ENCODE measurements around the gene UROC1.

UROC1 gene

GRCh38 chr3:126550488-126551051 is 33.0 kb upstream of the UROC1 start:
- no CpG with 5 or more reads among the region's 11 CpGs for WGBS (ENCODE audit: extremely low coverage, insufficient coverage, insufficient read length)
- Histone ChIP-seq H3K27ac (ENCODE audit: low read depth, low read length) (no peak overlapping the region), H3K18ac (ENCODE audit: low read length) (no peak overlapping the region), H2AFZ (ENCODE audit: insufficient read depth, low read length, poor library complexity) (no peak overlapping the region), H3K14ac (ENCODE audit: low read length) (no peak overlapping the region), H2BK5ac (ENCODE audit: low read depth, low read length, poor library complexity) (no peak overlapping the region), H4K8ac (ENCODE audit: low read depth, low read length) (no peak overlapping the region), H3K27me3 (ENCODE audit: insufficient read depth, low read length) (no peaks in the 10 kb centered on the region), H2BK12ac (ENCODE audit: low read length) (no peak overlapping the region), H3K79me1 (ENCODE audit: low read length) (no peaks in the 10 kb centered on the region), H4K12ac (ENCODE audit: low read depth, low read length) (no peak overlapping the region), H3K79me2 (ENCODE audit: control insufficient read depth, insufficient read depth, low read length, poor library complexity) (no peaks in the 10 kb centered on the region), H3K9ac (ENCODE audit: low read length) (no peak overlapping the region), H3K4me3 (ENCODE audit: low read depth, low read length) (no peak overlapping the region), H3K9me3 (ENCODE audit: insufficient read depth, low read depth, low read length) (no peaks in the 10 kb centered on the region), H3K4me1 (ENCODE audit: control insufficient read depth in 1 of 2, insufficient read depth in 2 of 2, low read length in 2 of 2) (no peaks in the 10 kb centered on the region), H3K4ac (ENCODE audit: low read depth, low read length) (no peak overlapping the region), H3K23ac (ENCODE audit: low read length) (no peak overlapping the region), H4K91ac (ENCODE audit: low read depth, low read length) (no peak overlapping the region), H3K36me3 (ENCODE audit: control insufficient read depth in 1 of 2, insufficient read depth in 2 of 2, low read length in 2 of 2) (no peaks in the 10 kb centered on the region), H3K4me2 (ENCODE audit: low read length) (no peak overlapping the region), H2AK5ac (ENCODE audit: low read length) (no peak overlapping the region), H2BK120ac (ENCODE audit: insufficient read depth, low read length, poor library complexity) (no peak overlapping the region)
- no peak for DNase-seq

- Histone ChIP-seq H3K4ac (ENCODE audit: low read depth, low read length) (no peak overlapping the region), H3K9me3 (ENCODE audit: insufficient read depth, low read depth, low read length) (no peaks in the 10 kb centered on the region), H4K12ac (ENCODE audit: low read depth, low read length) (no peak overlapping the region), H3K36me3 (ENCODE audit: control insufficient read depth in 1 of 2, insufficient read depth in 2 of 2, low read length in 2 of 2) (no peaks in the 10 kb centered on the region), H3K4me3 (ENCODE audit: low read depth, low read length) (no peak overlapping the region), H3K18ac (ENCODE audit: low read length) (no peak overlapping the region), H3K9ac (ENCODE audit: low read length) (no peak overlapping the region), H3K27ac (ENCODE audit: low read depth, low read length) (no peak overlapping the region), H2AFZ (ENCODE audit: insufficient read depth, low read length, poor library complexity) (no peak overlapping the region), H2AK5ac (ENCODE audit: low read length) (no peak overlapping the region), H4K8ac (ENCODE audit: low read depth, low read length) (no peak overlapping the region), H3K27me3 (ENCODE audit: insufficient read depth, low read length) (no peaks in the 10 kb centered on the region), H2BK12ac (ENCODE audit: low read length) (no peak overlapping the region), H3K4me1 (ENCODE audit: control insufficient read depth in 1 of 2, insufficient read depth in 2 of 2, low read length in 2 of 2) (no peaks in the 10 kb centered on the region), H3K79me1 (ENCODE audit: low read length) (no peaks in the 10 kb centered on the region), H2BK120ac (ENCODE audit: insufficient read depth, low read length, poor library complexity) (no peak overlapping the region), H3K14ac (ENCODE audit: low read length) (no peak overlapping the region), H4K91ac (ENCODE audit: low read depth, low read length) (no peak overlapping the region), H3K4me2 (ENCODE audit: low read length) (no peak overlapping the region), H2BK5ac (ENCODE audit: low read depth, low read length, poor library complexity) (no peak overlapping the region), H3K23ac (ENCODE audit: low read length) (no peak overlapping the region), H3K79me2 (ENCODE audit: control insufficient read depth, insufficient read depth, low read length, poor library complexity) (no peaks in the 10 kb centered on the region)
- no peak for DNase-seq
- WGBS (ENCODE audit: extremely low coverage, insufficient coverage, insufficient read length), result no CpG with 5 or more reads among the region's 12 CpGs
Measured at GRCh38 chr3:126549861-126550487, 32.4 kb upstream of the UROC1 start.

GRCh38 chr3:126548556-126549466 is 31.2 kb upstream of the UROC1 start:
- WGBS (ENCODE audit: extremely low coverage, insufficient coverage, insufficient read length), result no CpG with 5 or more reads among the region's 9 CpGs

GRCh38 chr3:126547721-126548120 is 30.1 kb upstream of the UROC1 start:
- WGBS (ENCODE audit: extremely low coverage, insufficient coverage, insufficient read length), result no CpG with 5 or more reads among the region's 1 CpG
- Histone ChIP-seq H3K23ac (ENCODE audit: low read length) (no peak overlapping the region), H2AK5ac (ENCODE audit: low read length) (no peak overlapping the region)

More at GRCh38 chr3:126548556-126549466, 31.2 kb upstream of the UROC1 start:
- Histone ChIP-seq H3K4me2 (ENCODE audit: low read length) (no peak overlapping the region), H3K79me1 (ENCODE audit: low read length) (no peaks in the 10 kb centered on the region), H3K4me1 (ENCODE audit: control insufficient read depth in 1 of 2, insufficient read depth in 2 of 2, low read length in 2 of 2) (no peaks in the 10 kb centered on the region), H3K27me3 (ENCODE audit: insufficient read depth, low read length) (no peaks in the 10 kb centered on the region), H3K9ac (ENCODE audit: low read length) (no peak overlapping the region), H3K14ac (ENCODE audit: low read length) (no peak overlapping the region), H3K18ac (ENCODE audit: low read length) (no peak overlapping the region), H2AFZ (ENCODE audit: insufficient read depth, low read length, poor library complexity) (no peak overlapping the region), H3K4ac (ENCODE audit: low read depth, low read length) (no peak overlapping the region), H3K27ac (ENCODE audit: low read depth, low read length) (no peak overlapping the region), H3K36me3 (ENCODE audit: control insufficient read depth in 1 of 2, insufficient read depth in 2 of 2, low read length in 2 of 2) (no peaks in the 10 kb centered on the region), H2BK120ac (ENCODE audit: insufficient read depth, low read length, poor library complexity) (no peak overlapping the region), H3K79me2 (ENCODE audit: control insufficient read depth, insufficient read depth, low read length, poor library complexity) (no peaks in the 10 kb centered on the region), H2BK12ac (ENCODE audit: low read length) (no peak overlapping the region), H4K91ac (ENCODE audit: low read depth, low read length) (no peak overlapping the region), H4K12ac (ENCODE audit: low read depth, low read length) (no peak overlapping the region), H4K8ac (ENCODE audit: low read depth, low read length) (no peak overlapping the region), H3K23ac (ENCODE audit: low read length) (no peak overlapping the region), H2BK5ac (ENCODE audit: low read depth, low read length, poor library complexity) (no peak overlapping the region), H3K4me3 (ENCODE audit: low read depth, low read length) (no peak overlapping the region), H2AK5ac (ENCODE audit: low read length) (no peak overlapping the region), H3K9me3 (ENCODE audit: insufficient read depth, low read depth, low read length) (no peaks in the 10 kb centered on the region)
- no peak for DNase-seq

More at GRCh38 chr3:126547721-126548120, 30.1 kb upstream of the UROC1 start:
- Histone ChIP-seq H3K79me1 (ENCODE audit: low read length) (no peaks in the 10 kb centered on the region), H3K27me3 (ENCODE audit: insufficient read depth, low read length) (no peaks in the 10 kb centered on the region), H3K14ac (ENCODE audit: low read length) (no peak overlapping the region), H3K27ac (ENCODE audit: low read depth, low read length) (no peak overlapping the region), H2BK5ac (ENCODE audit: low read depth, low read length, poor library complexity) (no peak overlapping the region), H2BK120ac (ENCODE audit: insufficient read depth, low read length, poor library complexity) (no peak overlapping the region), H3K9ac (ENCODE audit: low read length) (no peak overlapping the region), H3K9me3 (ENCODE audit: insufficient read depth, low read depth, low read length) (no peaks in the 10 kb centered on the region), H2AFZ (ENCODE audit: insufficient read depth, low read length, poor library complexity) (no peak overlapping the region), H3K4me1 (ENCODE audit: control insufficient read depth in 1 of 2, insufficient read depth in 2 of 2, low read length in 2 of 2) (no peaks in the 10 kb centered on the region), H3K36me3 (ENCODE audit: control insufficient read depth in 1 of 2, insufficient read depth in 2 of 2, low read length in 2 of 2) (no peaks in the 10 kb centered on the region), H3K4me3 (ENCODE audit: low read depth, low read length) (no peak overlapping the region), H3K79me2 (ENCODE audit: control insufficient read depth, insufficient read depth, low read length, poor library complexity) (no peaks in the 10 kb centered on the region), H3K18ac (ENCODE audit: low read length) (no peak overlapping the region), H3K4ac (ENCODE audit: low read depth, low read length) (no peak overlapping the region), H3K4me2 (ENCODE audit: low read length) (no peak overlapping the region), H4K91ac (ENCODE audit: low read depth, low read length) (no peak overlapping the region), H2BK12ac (ENCODE audit: low read length) (no peak overlapping the region), H4K8ac (ENCODE audit: low read depth, low read length) (no peak overlapping the region), H4K12ac (ENCODE audit: low read depth, low read length) (no peak overlapping the region)
- peak in 1 of 2 donors; percentile 25 for DNase-seq
